ENCODE results near the gene TTC33. TPM values are rescaled to one million over a fixed set of nuclear protein-coding genes. Genes with fewer than 3 reads are reported as not detected.

TTC33 gene
- polyA plus RNA-seq, 1 experiment: 12.4 TPM

DNA sequence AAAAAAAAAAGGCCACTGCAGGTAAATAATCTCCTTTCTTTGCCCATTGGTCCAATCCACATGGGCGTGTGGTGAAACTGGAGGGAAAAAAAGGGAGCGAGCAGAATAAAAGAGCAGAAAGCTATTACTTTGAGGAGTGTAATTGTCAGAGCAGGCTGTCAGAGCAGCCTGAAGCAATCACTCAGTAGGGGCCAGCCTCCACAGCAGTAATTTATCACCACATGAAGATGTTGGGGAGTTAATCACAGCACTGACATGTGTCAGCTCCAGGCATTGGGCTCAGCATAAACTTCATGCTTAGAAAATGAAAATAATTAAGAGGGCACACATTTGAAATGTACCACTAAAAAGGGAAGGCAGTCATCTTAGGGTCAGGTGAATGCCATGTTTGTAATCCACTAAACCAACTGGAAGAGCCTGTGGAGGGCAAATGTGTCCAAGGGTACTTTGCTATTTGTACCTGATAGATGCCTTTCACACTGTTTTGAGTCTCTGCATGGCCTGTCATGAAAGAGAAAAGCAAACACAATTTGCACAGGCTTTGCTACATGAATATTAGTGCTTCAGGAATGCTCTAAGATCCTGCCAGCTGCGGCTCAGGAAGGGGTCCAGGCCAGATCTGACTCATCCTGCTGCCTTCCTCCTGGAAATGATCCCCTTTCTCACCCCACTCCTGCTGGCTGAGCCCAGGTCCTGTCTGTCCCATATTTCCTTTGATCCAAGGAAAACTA is 79.0 kb downstream of the TTC33 start:
- no peaks in the 10 kb centered on the region for H3K27me3 ChIP-seq (ENCODE audit: control insufficient read depth, insufficient read depth, low read length)
- no peak overlapping the region for H3K4me3 ChIP-seq (ENCODE audit: low read depth, low read length)
- TF ChIP-seq, protein P1, sequence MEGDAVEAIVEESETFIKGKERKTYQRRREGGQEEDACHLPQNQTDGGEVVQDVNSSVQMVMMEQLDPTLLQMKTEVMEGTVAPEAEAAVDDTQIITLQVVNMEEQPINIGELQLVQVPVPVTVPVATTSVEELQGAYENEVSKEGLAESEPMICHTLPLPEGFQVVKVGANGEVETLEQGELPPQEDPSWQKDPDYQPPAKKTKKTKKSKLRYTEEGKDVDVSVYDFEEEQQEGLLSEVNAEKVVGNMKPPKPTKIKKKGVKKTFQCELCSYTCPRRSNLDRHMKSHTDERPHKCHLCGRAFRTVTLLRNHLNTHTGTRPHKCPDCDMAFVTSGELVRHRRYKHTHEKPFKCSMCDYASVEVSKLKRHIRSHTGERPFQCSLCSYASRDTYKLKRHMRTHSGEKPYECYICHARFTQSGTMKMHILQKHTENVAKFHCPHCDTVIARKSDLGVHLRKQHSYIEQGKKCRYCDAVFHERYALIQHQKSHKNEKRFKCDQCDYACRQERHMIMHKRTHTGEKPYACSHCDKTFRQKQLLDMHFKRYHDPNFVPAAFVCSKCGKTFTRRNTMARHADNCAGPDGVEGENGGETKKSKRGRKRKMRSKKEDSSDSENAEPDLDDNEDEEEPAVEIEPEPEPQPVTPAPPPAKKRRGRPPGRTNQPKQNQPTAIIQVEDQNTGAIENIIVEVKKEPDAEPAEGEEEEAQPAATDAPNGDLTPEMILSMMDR (IDR thresholded peaks at IDR 0.05; ENCODE audit: low read depth, low read length): no peak
- peak; percentile 66 for DNase-seq (ENCODE audit: low read depth, low spot score)
- ChIA-PET POLR2A (interaction anchor here (1.0 kb wide), 1 partner anchor 201 kb away, joined by 3 read pairs; no protein-coding TSS in a partner anchor), CTCF (interaction anchor here (1.2 kb wide), 1 partner anchor 12 kb away, joined by 5 read pairs; no protein-coding TSS in a partner anchor)
- no peaks in the 10 kb centered on the region; the same call in 1 of the 2 replicates for H3K9me3 ChIP-seq (ENCODE audit: control insufficient read depth, insufficient read depth, low read length)
- H3K27ac ChIP-seq (ENCODE audit: low read depth, low read length): no peak overlapping the region

DNA sequence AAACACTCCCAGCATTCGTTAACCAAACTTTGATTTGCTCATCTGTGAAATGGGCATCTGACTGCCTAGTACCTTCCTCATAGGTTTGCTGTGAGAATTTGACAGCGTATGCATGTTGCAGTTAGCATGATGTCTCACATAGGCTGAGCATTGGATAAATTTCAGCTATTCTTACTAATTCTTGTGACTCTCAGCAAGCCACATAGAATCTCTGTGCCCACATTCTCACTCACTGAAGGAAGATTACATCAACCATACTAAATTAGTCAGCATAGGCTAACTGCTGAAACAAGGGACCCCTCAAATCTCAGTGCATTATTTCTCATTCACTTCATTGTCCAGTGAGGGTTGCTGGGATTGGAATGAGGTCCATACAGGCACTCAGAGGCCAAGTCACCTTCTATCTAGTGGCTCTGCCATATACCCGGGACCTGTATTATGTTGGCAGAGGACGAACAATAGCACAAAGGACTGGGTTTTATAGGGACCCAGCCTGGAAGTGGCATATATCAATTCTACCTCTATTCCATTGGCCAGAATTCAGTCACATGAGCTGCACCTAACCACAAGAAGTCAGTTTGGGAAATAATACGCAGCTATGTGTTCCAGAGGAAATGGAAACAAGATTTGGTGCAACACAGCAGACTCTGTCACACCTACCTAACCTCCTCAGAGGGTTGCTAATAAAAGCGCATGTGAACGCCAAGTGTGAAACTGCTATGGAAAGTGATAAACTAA is 80.2 kb downstream of the TTC33 start:
- Histone ChIP-seq H3K27ac (ENCODE audit: low read depth, low read length) (no peak overlapping the region), H3K4me3 (ENCODE audit: low read depth, low read length) (no peak overlapping the region), H3K9me3 (ENCODE audit: control insufficient read depth, insufficient read depth, low read length) (no peaks in the 10 kb centered on the region; the same call in 1 of the 2 replicates), H3K27me3 (ENCODE audit: control insufficient read depth, insufficient read depth, low read length) (no peaks in the 10 kb centered on the region)
- TF ChIP-seq, protein P1 (IDR thresholded peaks at IDR 0.05; ENCODE audit: low read depth, low read length): no peak
- ChIA-PET POLR2A (no interaction called here), CTCF (no interaction called here)
- no peak for DNase-seq (ENCODE audit: low read depth, low spot score)

DNA sequence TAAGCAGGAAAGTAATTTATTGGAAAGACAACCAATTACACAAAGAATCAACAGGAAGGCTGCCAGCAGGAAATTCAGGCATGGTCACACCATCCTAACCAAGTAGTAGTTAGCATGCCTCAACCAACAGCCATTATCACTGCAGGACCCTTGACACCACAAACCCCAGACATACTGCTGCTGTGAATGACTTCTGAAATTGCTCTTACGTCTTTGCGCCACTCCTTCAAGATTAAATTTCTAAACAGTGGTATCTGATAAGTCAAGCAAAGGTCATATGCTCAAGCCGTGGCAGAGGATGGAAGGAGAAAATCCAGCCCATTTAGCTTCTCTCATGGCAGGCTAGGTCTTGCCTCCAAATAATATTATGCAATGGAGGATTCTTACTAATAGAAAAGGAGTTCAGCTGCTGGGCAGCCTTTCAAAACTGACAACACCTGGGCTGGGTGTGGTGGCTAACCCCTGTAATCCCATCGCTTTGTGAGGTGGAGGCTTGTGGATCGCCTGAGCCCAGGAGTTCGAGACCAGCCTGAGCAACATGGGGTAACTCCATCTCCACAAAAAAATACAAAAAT is 81.0 kb downstream of the TTC33 start:
- Histone ChIP-seq H3K27me3 (ENCODE audit: control insufficient read depth, insufficient read depth, low read length) (no peaks in the 10 kb centered on the region), H3K9me3 (ENCODE audit: control insufficient read depth, insufficient read depth, low read length) (no peaks in the 10 kb centered on the region; the same call in 1 of the 2 replicates), H3K27ac (ENCODE audit: low read depth, low read length) (no peak overlapping the region), H3K4me3 (ENCODE audit: low read depth, low read length) (no peak overlapping the region)
- DNase-seq (ENCODE audit: low read depth, low spot score): no peak
- TF ChIP-seq, protein P1 (IDR thresholded peaks at IDR 0.05; ENCODE audit: low read depth, low read length): no peak
- POLR2A ChIA-PET: no interaction called here
- CTCF ChIA-PET: no interaction called here

DNA sequence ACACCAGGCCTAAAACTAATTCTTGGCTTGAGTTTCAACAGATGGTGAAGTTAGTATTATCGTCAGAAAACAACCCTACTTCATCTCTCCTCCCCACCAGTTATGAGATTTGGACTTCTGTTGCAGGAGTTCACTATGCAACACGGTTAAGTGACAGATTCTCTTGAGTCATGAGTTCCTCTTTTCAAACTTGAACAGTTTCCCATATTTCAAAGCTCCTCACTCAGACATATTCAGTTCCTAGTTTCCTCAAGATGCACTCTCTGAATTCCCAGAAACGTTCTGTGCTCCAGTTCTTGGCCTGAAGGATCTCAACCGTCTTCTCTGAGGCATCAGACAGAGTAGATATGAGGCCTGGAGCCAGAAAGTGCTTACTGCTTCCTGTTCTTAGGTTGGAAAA is 83.3 kb downstream of the TTC33 start:
- Histone ChIP-seq H3K27ac (ENCODE audit: low read depth, low read length) (no peak overlapping the region), H3K27me3 (ENCODE audit: control insufficient read depth, insufficient read depth, low read length) (no peaks in the 10 kb centered on the region), H3K9me3 (ENCODE audit: control insufficient read depth, insufficient read depth, low read length) (no peaks in the 10 kb centered on the region), H3K4me3 (ENCODE audit: low read depth, low read length) (no peak overlapping the region)
- TF ChIP-seq, protein P1 (IDR thresholded peaks at IDR 0.05; ENCODE audit: low read depth, low read length): no peak
- no peak for DNase-seq (ENCODE audit: low read depth, low spot score)
- POLR2A ChIA-PET: no interaction called here
- CTCF ChIA-PET: interaction anchor here (0.7 to 1.1 kb wide), 2 partner anchors 89 to 950 kb away, joined by 3 read pairs; no protein-coding TSS in a partner anchor

All from AG04450 (cell line).